Hepatocyte (in vitro differentiated cells): Measurements from ENCODE around the gene TCEA2.

ENCODE experiments used
- CTCF ChIP-seq: fragments of 200-600 bp; sonication (generic); IDR thresholded peaks from 2 replicates; pipeline ENCODE4 v1.5.1; 2016; ENCODE audit warnings: antibody characterized with exemption, mild to moderate bottlenecking; ENCODE audit not compliant: poor library complexity
- EZH2phosphoT487 ChIP-seq: fragments of 200-600 bp; sonication (generic); IDR thresholded peaks from one replicate; pipeline ENCODE4 v1.6.1; 2018; ENCODE audit warnings: antibody characterized with exemption, mild to moderate bottlenecking, low read depth, moderate library complexity; ENCODE audit not compliant: unreplicated experiment, severe bottlenecking

- TF ChIP-seq EZH2phosphoT487 (no peak), CTCF (no peak)
Observed at GRCh38 chr20:64049060-64049877, 13.7 kb upstream of the TCEA2 start, which contains the start of gene SOX18.
